CD4-positive, alpha-beta T cell treated with Interleukin-15 for 1 hour (primary cell): Measurements from ENCODE around the gene PIEZO2.
"Not testable (repeated sequence)": the region's sequence is repeated elsewhere in the genome, so short reads cannot be mapped to it uniquely, and the experiment has no call there.

Experiments
- DNase-seq: peaks from one replicate; pipeline ENCODE4 v3.0.0-alpha.2; 2020

The PIEZO2 gene

DNA sequence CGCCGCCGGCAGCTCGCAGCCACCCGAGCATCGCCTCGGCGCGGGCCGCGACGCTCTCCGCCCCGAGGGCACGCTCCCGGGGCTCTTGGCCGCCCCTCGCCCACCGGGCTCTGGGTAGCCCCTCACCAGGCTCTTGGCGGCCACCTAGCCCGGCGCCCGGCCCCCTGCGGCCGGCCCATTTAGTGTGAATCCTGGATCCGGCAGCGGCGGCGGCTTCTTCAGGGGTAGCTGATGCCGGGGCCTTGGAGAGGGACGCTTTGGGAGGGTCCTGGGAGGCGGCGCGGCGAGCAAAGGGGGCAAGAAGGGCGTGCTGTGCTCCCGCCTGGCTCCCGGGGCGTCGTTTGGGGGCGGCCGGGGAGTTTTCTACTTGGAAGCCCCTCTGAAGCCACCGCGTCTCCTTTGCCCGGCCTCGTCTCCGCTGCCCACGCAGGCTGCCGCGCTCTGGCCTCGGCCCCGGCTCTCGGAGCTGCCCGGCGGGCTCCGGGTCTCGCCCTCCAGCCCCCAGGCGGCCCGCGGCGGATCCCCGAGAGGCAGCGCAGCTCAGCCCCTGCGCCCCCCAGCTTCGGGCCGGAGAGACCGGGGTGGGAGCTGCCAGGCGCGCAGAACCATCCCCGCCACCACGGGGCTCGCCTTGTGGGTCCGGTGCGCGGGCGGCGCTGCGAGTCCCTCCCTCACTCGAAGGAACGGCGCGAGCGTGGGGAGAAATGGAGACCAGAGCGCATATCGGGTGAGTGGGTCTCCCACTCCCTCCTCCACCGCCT lies 509 bp downstream of the PIEZO2 start:
- DNase-seq, result no peak

GRCh38 chr18:11147962-11148679 lies 1.2 kb downstream of the PIEZO2 start:
- no peak for DNase-seq

DNA sequence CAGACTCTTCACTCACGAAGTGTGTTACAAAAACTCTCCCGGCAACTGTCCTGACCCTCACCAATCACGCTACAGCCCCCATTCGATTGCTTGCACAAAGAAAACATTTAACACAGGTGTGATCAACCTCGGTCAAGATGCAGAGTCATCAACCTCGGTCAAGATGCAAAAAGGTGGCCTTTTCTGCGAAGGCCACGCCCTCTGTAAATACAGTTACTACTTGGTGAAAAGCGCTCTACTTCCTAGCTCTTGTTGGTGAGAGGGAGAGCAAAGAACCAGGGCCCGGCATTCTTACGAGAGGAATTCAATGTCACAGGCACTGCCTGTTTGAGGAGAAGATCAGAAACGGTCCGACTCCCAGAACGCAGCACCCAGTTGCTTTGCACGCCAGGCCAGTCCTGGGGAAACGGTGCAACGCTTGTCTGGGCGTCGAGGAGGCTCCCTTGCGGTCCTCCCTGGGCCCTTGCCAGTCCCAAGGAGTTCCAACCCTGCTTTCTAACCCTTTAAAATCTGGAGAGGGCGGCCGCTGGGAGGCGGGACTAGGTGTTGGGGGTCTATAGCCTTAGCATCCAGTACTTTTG lies 1.9 kb downstream of the PIEZO2 start:
- no peak for DNase-seq

GRCh38 chr18:11146947-11147345 lies 2.4 kb downstream of the PIEZO2 start:
- DNase-seq, result no peak

DNA sequence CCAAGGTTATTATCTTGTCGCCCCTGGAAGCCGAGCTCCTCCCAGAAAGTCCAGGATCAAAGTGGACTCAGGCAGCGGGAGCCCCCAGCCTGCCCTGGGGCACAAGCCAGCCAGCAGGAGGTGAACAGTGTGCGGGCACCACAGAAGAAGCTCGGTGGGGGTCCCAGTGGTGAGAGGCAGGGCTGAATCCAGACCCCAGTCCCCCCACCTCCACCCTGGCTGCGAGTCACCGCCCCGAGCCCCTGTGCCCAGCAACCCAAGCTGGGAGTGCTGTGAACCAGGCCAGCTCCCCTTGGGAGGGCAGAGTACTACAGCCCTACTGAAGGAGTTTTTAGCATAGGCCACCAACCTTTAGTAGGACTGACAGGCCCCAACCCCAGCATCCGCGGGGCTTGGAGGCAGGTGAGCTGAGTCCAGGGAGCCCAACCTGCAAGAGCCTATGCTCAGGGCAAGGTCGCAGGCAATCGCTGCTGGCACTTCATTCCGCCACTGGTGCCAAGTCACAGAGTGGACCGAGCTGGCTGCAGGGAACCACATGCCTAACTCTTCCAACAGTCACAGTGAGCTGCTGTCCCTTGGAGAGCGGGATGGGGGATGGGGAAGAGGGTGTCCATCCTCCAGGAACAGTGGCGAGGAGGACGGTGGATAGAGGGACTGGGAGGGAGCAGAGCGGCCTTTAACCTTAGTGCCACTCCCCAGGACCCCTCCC lies 3.0 kb downstream of the PIEZO2 start:
- DNase-seq, result no peak

DNA sequence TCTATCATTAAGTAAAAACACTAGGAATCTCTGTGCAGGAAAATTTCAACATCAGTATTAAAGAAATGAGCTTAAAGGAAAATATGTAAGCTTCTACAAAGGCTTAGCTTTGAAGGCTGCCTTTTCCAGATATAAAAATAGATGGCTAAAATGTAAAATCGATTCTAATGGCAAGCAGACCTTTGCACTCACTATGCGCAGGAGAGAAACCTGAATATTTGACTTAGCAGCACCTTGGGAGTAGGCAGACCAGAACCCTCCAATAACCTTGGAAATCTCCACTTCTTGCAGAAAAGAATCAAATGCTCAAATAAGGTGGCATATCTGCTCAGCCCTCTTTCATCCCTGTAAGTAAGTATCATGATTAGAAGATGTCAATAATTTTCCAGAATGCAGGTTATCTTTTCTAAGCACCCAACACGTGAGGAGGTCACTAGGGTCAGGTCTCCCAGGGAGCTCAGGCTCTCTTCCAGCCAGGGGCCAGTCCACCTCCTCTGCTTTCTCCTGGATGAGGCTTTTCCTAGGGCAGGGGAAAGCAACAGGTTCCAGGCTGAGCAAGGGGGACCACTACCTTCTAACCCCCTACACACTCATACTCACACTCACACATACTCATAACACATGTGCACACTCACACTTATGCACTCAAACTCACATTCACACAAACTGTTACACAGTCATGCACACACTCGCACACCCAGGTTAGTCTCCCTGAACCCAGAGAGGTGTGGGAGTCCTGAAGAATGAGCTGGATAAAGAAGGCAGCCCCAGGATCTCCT lies 3.8 kb downstream of the PIEZO2 start:
- DNase-seq, result no peak

GRCh38 chr18:11137400-11137799 lies 12.0 kb downstream of the PIEZO2 start:
- no peak for DNase-seq

DNA sequence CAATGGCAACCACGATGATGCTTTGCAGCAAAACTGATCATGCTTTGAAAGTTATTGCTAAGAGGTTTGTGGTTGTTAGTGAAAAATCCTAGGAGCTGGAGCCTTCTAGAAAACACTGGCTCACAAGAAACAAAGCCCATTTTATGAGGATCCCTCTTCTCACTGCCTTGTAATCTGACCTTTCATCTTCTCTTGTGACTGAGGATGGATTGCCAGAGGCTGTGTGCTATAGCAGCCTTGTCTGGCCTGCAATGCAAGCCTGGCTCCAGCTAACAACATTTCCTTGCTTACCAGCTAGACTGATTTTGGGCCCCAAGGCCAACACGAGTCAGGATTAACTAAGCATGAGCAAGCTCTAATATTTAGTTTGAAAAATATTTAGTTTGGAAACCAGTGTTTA lies 13.1 kb downstream of the PIEZO2 start:
- no peak for DNase-seq

DNA sequence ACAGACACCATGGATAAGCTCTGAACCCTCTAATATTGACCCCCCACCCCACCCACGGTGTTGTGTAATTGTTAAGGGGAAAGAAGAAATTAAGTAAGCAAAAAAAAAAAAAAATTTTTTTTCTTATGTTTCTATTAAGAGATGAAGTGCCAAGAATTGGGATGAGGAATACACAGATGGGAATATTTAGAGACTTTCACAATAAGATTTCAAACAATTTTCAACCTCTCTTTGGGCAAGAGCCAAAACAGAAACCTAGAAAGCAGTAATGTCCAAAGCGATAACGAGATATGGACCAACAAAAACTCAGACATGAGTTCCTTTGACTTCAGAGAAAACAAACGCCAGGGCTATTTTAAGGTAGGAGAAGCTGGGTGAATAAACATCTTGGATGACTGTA lies 14.4 kb downstream of the PIEZO2 start:
- DNase-seq, result no peak

DNA sequence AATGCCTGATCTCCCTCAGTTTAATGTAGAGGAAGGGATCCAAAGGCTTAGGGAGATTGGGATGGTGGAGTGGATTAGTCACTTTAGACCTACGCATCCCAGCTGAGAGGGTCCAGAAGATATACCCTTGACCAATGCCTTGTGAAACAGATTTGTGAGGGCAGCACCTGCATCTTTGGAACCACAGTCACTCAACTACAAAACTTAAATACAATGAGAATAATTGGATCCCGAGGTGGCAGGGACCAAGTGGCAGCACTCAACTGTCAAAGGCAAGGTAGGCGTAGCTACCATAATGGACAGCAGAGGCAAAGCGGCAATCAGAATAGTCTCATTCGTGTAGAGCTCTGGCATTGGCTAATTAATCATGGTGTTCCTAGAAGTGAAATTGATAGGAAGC lies 20.3 kb downstream of the PIEZO2 start:
- not testable (repeated sequence) for DNase-seq

DNA sequence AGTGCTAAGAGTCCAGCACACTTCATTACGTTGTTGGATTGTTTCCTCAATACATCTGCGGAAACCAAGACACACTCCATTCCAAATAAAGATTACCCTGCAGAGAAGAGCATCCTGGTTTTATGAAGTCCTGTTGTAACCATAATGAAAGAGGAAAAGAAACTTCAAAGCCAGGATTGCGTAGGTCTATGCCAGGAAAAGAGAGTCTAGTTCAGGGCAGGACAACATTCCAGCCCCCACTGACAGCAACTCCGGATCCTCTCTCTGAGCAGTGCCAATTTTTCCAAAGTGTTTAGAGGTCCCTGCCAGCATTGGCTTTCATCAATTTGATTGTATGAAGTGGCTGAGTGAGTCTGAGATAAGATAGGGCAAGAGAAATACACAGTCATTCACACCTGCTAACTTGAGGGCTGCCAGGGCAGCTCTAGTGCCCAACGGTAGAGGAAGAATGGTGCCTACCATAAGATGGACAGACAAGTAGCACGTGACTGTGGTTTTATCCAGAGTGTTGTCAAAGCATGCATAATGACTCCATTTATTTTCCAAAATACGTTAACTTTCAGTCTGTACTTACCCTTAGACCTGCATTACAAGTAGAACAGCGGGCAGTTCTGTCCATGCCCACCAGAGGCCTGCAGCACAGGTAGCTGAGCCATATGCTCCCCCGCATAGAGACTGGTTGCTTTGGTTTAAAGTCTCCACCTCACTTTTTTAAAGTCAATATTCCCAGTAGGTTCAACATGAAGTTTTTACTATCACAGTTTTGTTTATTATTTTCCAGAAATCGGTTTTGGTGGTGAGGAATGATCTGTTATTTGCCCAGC lies 23.7 kb downstream of the PIEZO2 start:
- DNase-seq, result no peak

GRCh38 chr18:11124054-11124453 lies 25.3 kb downstream of the PIEZO2 start:
- no peak for DNase-seq

DNA sequence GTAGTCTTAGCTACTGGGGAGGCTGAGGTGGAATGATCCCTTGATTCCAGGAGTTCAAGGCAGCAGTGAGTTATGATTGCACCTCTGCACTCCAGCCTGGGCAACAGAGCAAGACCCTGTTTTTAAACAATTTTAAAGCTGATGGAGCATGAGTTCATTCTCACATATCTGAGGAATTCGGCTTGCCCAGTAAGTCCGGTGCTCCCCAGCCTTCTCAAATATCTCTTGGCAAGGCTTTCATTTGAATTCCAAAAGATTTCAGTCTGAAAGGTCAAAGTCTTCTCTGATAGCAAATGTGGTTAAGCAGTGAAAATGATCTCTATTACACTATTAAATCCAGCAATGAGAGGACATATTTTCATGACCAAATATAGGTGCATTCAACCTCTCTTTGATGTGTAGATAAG lies 27.9 kb downstream of the PIEZO2 start:
- no peak for DNase-seq

- no peak for DNase-seq
Observed at GRCh38 chr18:11119959-11120587, 29.3 kb downstream of the PIEZO2 start.

DNA sequence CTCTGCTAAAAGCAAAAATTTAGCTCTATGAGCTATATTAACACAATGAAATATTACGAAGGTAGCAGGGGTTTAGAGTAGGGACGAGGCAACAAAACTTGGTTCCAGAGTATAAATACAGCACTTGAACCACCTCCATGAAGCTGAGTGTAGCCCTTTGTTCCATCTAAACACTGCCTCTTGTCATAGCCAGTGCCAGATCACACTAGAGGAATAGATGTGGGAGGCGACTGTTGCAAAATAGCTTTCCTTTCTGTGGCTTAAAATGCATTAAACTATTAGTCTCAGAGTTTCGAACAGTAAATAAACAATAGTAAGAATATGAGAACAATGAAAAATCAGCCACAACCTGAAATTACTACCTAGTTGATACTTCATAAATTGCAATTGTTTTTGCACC lies 29.8 kb downstream of the PIEZO2 start:
- DNase-seq, result no peak

GRCh38 chr18:11118051-11118766 lies 31.2 kb downstream of the PIEZO2 start:
- DNase-seq, result no peak

- DNase-seq, result no peak
Observed at GRCh38 chr18:11115276-11115675, 34.1 kb downstream of the PIEZO2 start.

DNA sequence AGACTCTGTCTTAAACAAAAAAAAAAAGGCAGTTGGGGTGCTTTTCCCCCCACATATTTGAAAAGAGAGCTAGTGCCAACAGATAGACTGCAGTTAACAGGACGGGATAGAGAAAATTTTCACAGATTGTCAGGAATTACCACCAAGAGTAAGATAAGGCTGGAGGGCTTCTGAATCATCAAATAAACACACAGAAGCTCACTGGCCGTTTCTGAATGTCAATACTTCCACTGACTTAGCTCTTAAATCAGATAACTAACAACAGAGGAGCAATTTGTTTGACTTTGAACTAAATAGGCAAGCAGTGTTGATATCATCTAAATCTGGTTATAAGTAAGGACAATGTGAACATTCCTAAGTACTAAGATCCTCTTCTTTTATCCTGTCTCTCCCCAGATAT lies 34.7 kb downstream of the PIEZO2 start:
- no peak for DNase-seq

DNA sequence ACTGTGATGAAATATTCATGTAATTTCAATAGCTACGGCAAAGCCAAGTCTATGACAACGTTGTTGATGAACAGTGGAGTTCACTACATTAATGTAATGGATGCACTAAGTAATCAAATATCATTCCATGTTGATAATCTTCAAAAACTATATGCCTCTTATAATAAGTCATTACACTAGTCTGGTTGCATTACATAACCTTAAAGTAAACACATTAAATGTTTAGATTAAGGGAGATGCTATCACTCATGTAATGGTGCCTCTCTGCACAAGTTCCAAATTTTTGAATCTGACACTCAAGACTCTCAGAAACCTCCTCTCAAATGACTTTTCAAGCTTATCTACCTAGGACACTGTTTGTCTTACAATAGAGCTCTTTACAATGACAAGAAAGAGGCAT lies 35.4 kb downstream of the PIEZO2 start:
- no peak for DNase-seq

- DNase-seq, result no peak
Observed at GRCh38 chr18:11113046-11113548, 36.3 kb downstream of the PIEZO2 start.
